ENCODE measurements around the gene CDC42SE2.
"Not testable (repeated sequence)": the region's sequence is repeated elsewhere in the genome, so short reads cannot be mapped to it uniquely, and the experiment has no call there.

Gene CDC42SE2

GRCh38 chr5:131375351-131375750 is 111.5 kb downstream of the CDC42SE2 start:
- H3K4me3 ChIP-seq (ENCODE audit: low read length) = no peak overlapping the region

GRCh38 chr5:131377346-131377745 is 113.5 kb downstream of the CDC42SE2 start:
- no peak overlapping the region for H3K4me3 ChIP-seq (ENCODE audit: low read length)
- no peak for TF ChIP-seq CTCF (conservative IDR thresholded peaks at IDR 0.05; ENCODE audit: low read depth, low read length)
- DNase-seq (ENCODE audit: low read depth) = no peak

More at GRCh38 chr5:131375351-131375750, 111.5 kb downstream of the CDC42SE2 start:
- no peak for TF ChIP-seq CTCF (conservative IDR thresholded peaks at IDR 0.05; ENCODE audit: low read depth, low read length)
- DNase-seq (ENCODE audit: low read depth) = peak; percentile 50

- TF ChIP-seq CTCF (conservative IDR thresholded peaks at IDR 0.05; ENCODE audit: low read depth, low read length) = no peak
- DNase-seq (ENCODE audit: low read depth) = no peak
- no peak overlapping the region for H3K4me3 ChIP-seq (ENCODE audit: low read length)
Observed at GRCh38 chr5:131377785-131378325, 114.0 kb downstream of the CDC42SE2 start.

GRCh38 chr5:131378721-131379541 is 115.1 kb downstream of the CDC42SE2 start:
- no peak for DNase-seq (ENCODE audit: low read depth)
- H3K4me3 ChIP-seq (ENCODE audit: low read length) = no peak overlapping the region
- no peak for TF ChIP-seq CTCF (conservative IDR thresholded peaks at IDR 0.05; ENCODE audit: low read depth, low read length)

- DNase-seq (ENCODE audit: low read depth) = peak; percentile 43
- H3K4me3 ChIP-seq (ENCODE audit: low read length) = no peak overlapping the region
- TF ChIP-seq CTCF (conservative IDR thresholded peaks at IDR 0.05; ENCODE audit: low read depth, low read length) = no peak
Observed at GRCh38 chr5:131379723-131380122, 115.9 kb downstream of the CDC42SE2 start.

GRCh38 chr5:131380238-131380637 is 116.4 kb downstream of the CDC42SE2 start:
- DNase-seq (ENCODE audit: low read depth); H3K4me3 ChIP-seq (ENCODE audit: low read length): not testable (repeated sequence)

GRCh38 chr5:131381021-131381420 is 117.2 kb downstream of the CDC42SE2 start:
- no peak for TF ChIP-seq CTCF (conservative IDR thresholded peaks at IDR 0.05; ENCODE audit: low read depth, low read length)
- H3K4me3 ChIP-seq (ENCODE audit: low read length) = no peak overlapping the region
- DNase-seq (ENCODE audit: low read depth) = no peak

All from retinal pigment epithelial cell (primary cell).